Measurements from ENCODE around the gene SLC1A2.

GRCh38 chr11:35372565-35373283 lies 46.6 kb downstream of the SLC1A2 start:
- TF ChIP-seq, protein P1, sequence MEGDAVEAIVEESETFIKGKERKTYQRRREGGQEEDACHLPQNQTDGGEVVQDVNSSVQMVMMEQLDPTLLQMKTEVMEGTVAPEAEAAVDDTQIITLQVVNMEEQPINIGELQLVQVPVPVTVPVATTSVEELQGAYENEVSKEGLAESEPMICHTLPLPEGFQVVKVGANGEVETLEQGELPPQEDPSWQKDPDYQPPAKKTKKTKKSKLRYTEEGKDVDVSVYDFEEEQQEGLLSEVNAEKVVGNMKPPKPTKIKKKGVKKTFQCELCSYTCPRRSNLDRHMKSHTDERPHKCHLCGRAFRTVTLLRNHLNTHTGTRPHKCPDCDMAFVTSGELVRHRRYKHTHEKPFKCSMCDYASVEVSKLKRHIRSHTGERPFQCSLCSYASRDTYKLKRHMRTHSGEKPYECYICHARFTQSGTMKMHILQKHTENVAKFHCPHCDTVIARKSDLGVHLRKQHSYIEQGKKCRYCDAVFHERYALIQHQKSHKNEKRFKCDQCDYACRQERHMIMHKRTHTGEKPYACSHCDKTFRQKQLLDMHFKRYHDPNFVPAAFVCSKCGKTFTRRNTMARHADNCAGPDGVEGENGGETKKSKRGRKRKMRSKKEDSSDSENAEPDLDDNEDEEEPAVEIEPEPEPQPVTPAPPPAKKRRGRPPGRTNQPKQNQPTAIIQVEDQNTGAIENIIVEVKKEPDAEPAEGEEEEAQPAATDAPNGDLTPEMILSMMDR (IDR thresholded peaks at IDR 0.05; ENCODE audit: low read depth, low read length): no peak
- TF ChIP-seq EZH2phosphoT487 (IDR thresholded peaks at IDR 0.05; ENCODE audit: low read depth): no peak
